Panc1 (cell line): ENCODE measurements around the gene MICA. TPM values are rescaled to one million over a fixed set of nuclear protein-coding genes. Genes with fewer than 3 reads are reported as not detected.

Experiments
- ATAC-seq: fragments of 200-7000 bp; cut with Tn5 transposase; 2 replicates; pipeline ENCODE4 v1.9.1; 2020; ENCODE audit warnings: mild to moderate bottlenecking, moderate library complexity
- BruUV-seq: library from RNA; stranded (reverse); fragments of 400-500 nt; replicated peaks from 2 replicates; lab custom pipeline; 2021; lab: Mats Ljungman, UMichigan
- CTCF ChIA-PET: fragments of 300-600 bp; sonication (Branson Sonifier 250); formaldehyde crosslinking; loops from one replicate; lab custom pipeline; 2022; ENCODE audit warnings: antibody characterized with exemption; lab: Charles Lee
- POLR2A ChIA-PET: fragments of 300-600 bp; sonication (Branson Sonifier 250); formaldehyde crosslinking; loops from one replicate; lab custom pipeline; 2022; ENCODE audit warnings: antibody characterized with exemption; lab: Charles Lee
- DNase-seq: peaks from one replicate; pipeline ENCODE4 v3.0.0-alpha.2; 2010; ENCODE audit warnings: low read depth, low spot score
- H3K27ac ChIP-seq: 2 replicates; pipeline ENCODE4 v1.5.1; 2011; ENCODE audit warnings: mild to moderate bottlenecking, low read length, inconsistent platforms
- H3K27me3 ChIP-seq: fragments of 200-500 bp; sonication (Bioruptor generic); 2 replicates; pipeline ENCODE4 v1.6.0; 2014; ENCODE audit warnings: low read length, inconsistent platforms; ENCODE audit not compliant: control insufficient read depth, insufficient read depth
- H3K36me3 ChIP-seq: fragments of 200-500 bp; sonication (Bioruptor generic); 2 replicates; pipeline ENCODE4 v1.5.1; 2014; ENCODE audit warnings: inconsistent platforms, mild to moderate bottlenecking, low read length, moderate library complexity; ENCODE audit not compliant: control insufficient read depth, insufficient read depth
- H3K4me1 ChIP-seq: 2 replicates; pipeline ENCODE4 v1.5.1; 2011; ENCODE audit warnings: inconsistent platforms, mild to moderate bottlenecking, low read length, moderate library complexity; ENCODE audit not compliant: control insufficient read depth, insufficient read depth
- H3K4me3 ChIP-seq, 2 experiments: 2 replicates each; pipeline ENCODE4 v1.5.1; 2011 to 2012; ENCODE audit warnings: low read depth in 2 of 2, low read length in 2 of 2, mild to moderate bottlenecking in 2 of 2, inconsistent platforms in 1 of 2, moderate library complexity in 1 of 2
- H3K9me3 ChIP-seq: fragments of 200-500 bp; sonication (Bioruptor generic); 2 replicates; pipeline ENCODE4 v1.5.1; 2014; ENCODE audit warnings: low read depth, mild to moderate bottlenecking, inconsistent platforms, low read length, moderate library complexity; ENCODE audit not compliant: control insufficient read depth, insufficient read depth
- POLR2AphosphoS5 ChIP-seq: IDR thresholded peaks from 2 replicates; pipeline ENCODE4 v1.6.1; 2012; ENCODE audit warnings: mild to moderate bottlenecking, low read depth, low read length, moderate library complexity
- SIN3A ChIP-seq: IDR thresholded peaks from 2 replicates; pipeline ENCODE4 v1.6.1; 2012; ENCODE audit warnings: low read depth, mild to moderate bottlenecking, low read length, moderate library complexity, borderline replicate concordance; ENCODE audit not compliant: insufficient read depth
- TCF7L2 ChIP-seq: IDR thresholded peaks from 2 replicates; pipeline ENCODE4 v1.6.1; 2011; ENCODE audit warnings: mild to moderate bottlenecking, low read depth, low read length, inconsistent platforms
- in situ Hi-C: cut with HindIII; loops from 2 replicates; pipeline ENCODE4 v1.10.0; 2016; ENCODE audit warnings: low sequenced_read_pairs, low pct_unique_long_range_greater_than_20kb
- intact Hi-C: fragments of 100-400 bp; cut with micrococcal nuclease; formaldehyde crosslinking; loops from one replicate; pipeline ENCODE4 v1.10.0; 2022; ENCODE audit not compliant: unreplicated experiment
- total RNA-seq: library from RNA; stranded (reverse); gene quantifications from one replicate; pipeline ENCODE4 v1.2.1, GENCODE V29; 2021; ENCODE audit not compliant: unreplicated experiment
- TF ChIP-seq, protein P1 (sequence below): fragments of 450-650 bp; IDR thresholded peaks from 2 replicates; pipeline ENCODE4 v1.5.1; 2017; ENCODE audit warnings: mild to moderate bottlenecking
- TF ChIP-seq, protein P2 (sequence below), 2 experiments: IDR thresholded peaks; 2 replicates each; pipeline ENCODE4 v1.6.1; 2011 to 2012; ENCODE audit warnings: low read depth in 2 of 2, control low read depth in 1 of 2, low read length in 1 of 2, mild to moderate bottlenecking in 1 of 2, moderate library complexity in 1 of 2; ENCODE audit not compliant: insufficient read depth in 1 of 2

Gene MICA
- total RNA-seq, 1 experiment from 2014 or later = 33.9 TPM

DNA sequence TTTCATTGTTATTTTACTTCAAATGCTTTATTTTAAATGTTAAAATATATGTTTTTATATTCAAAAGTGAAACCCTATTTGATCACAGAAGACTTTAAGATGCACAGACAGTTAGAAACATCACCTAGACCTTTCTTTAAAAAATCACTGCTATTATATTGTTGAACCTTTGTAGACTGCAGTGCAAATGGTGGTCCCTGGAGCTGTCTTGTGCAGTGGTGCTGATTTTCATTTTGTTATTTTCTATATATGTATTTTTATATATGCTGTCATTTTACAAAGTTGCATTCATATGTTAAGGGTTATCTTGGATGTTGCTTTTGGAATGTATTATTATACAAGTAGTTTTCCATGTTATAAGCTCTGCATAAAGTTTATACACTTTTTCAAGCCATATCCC is 27.7 kb upstream of the MICA start:
- intact Hi-C loops (no loop called here), in situ Hi-C loops (no loop called here)
- no peak for TF ChIP-seq SIN3A
- no peak for TF ChIP-seq POLR2AphosphoS5
- TF ChIP-seq, protein P1, sequence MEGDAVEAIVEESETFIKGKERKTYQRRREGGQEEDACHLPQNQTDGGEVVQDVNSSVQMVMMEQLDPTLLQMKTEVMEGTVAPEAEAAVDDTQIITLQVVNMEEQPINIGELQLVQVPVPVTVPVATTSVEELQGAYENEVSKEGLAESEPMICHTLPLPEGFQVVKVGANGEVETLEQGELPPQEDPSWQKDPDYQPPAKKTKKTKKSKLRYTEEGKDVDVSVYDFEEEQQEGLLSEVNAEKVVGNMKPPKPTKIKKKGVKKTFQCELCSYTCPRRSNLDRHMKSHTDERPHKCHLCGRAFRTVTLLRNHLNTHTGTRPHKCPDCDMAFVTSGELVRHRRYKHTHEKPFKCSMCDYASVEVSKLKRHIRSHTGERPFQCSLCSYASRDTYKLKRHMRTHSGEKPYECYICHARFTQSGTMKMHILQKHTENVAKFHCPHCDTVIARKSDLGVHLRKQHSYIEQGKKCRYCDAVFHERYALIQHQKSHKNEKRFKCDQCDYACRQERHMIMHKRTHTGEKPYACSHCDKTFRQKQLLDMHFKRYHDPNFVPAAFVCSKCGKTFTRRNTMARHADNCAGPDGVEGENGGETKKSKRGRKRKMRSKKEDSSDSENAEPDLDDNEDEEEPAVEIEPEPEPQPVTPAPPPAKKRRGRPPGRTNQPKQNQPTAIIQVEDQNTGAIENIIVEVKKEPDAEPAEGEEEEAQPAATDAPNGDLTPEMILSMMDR = no peak
- no peak for TF ChIP-seq TCF7L2
- TF ChIP-seq, protein P2, sequence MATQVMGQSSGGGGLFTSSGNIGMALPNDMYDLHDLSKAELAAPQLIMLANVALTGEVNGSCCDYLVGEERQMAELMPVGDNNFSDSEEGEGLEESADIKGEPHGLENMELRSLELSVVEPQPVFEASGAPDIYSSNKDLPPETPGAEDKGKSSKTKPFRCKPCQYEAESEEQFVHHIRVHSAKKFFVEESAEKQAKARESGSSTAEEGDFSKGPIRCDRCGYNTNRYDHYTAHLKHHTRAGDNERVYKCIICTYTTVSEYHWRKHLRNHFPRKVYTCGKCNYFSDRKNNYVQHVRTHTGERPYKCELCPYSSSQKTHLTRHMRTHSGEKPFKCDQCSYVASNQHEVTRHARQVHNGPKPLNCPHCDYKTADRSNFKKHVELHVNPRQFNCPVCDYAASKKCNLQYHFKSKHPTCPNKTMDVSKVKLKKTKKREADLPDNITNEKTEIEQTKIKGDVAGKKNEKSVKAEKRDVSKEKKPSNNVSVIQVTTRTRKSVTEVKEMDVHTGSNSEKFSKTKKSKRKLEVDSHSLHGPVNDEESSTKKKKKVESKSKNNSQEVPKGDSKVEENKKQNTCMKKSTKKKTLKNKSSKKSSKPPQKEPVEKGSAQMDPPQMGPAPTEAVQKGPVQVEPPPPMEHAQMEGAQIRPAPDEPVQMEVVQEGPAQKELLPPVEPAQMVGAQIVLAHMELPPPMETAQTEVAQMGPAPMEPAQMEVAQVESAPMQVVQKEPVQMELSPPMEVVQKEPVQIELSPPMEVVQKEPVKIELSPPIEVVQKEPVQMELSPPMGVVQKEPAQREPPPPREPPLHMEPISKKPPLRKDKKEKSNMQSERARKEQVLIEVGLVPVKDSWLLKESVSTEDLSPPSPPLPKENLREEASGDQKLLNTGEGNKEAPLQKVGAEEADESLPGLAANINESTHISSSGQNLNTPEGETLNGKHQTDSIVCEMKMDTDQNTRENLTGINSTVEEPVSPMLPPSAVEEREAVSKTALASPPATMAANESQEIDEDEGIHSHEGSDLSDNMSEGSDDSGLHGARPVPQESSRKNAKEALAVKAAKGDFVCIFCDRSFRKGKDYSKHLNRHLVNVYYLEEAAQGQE (IDR thresholded peaks at IDR 0.05; ENCODE audit: insufficient read depth in 1 of 2, low read depth in 2 of 2, low read length in 1 of 2) = peak in 1 of 2 experiments; percentile 47; a peak in 1 of 4 replicates
- ATAC-seq (no peak), DNase-seq (no peak)
- Histone ChIP-seq H3K4me3 (no peak overlapping the region), H3K9me3 (no peaks in the 10 kb centered on the region), H3K27ac (no peak overlapping the region), H3K36me3 (no peaks in the 10 kb centered on the region), H3K4me1 (no peaks in the 10 kb centered on the region), H3K27me3 (peaks cover 26% of the 10 kb centered on the region)
- ChIA-PET POLR2A (interaction anchor here (1.2 kb wide), 1 partner anchor 9 kb away, joined by 3 read pairs; no protein-coding TSS in a partner anchor), CTCF (no interaction called here)
- BruUV-seq = no TSS peak

DNA sequence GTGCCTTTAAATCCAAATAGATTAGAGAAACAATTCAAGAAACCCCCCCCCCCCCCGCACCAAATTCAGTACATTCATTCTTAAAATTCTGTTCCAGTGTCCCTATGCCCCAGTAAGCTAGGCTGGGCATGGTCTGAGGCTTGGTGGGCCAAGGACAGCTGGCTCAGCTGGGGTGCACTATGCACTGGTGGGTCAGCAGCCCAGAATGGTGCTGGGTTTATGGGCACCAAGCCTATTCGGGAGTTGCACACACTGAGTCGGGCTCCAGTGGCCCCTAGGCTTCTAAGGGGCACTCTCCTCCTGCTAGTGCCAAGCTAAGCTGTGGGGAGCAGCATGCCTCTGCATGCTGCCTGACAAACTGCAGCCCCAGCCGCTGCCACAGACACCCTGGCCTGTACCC is 26.4 kb upstream of the MICA start:
- Histone ChIP-seq H3K27me3 (peaks cover 20% of the 10 kb centered on the region), H3K9me3 (no peaks in the 10 kb centered on the region), H3K4me3 (no peak overlapping the region), H3K36me3 (no peaks in the 10 kb centered on the region), H3K27ac (no peak overlapping the region), H3K4me1 (no peaks in the 10 kb centered on the region)
- TF ChIP-seq POLR2AphosphoS5 (no peak), TCF7L2 (no peak), SIN3A (no peak)
- TF ChIP-seq, protein P2 (IDR thresholded peaks at IDR 0.05; ENCODE audit: insufficient read depth in 1 of 2, low read depth in 2 of 2, low read length in 1 of 2) = no peak
- TF ChIP-seq, protein P1 = no peak
- ATAC-seq (no peak), DNase-seq (no peak)
- POLR2A ChIA-PET = interaction anchor here (1.2 kb wide), 1 partner anchor 10 kb away, joined by 3 read pairs; no protein-coding TSS in a partner anchor
- CTCF ChIA-PET = no interaction called here
- BruUV-seq = no TSS peak
- in situ Hi-C loops (no loop called here), intact Hi-C loops (no loop called here)
